H1 (cell line): Measurements from ENCODE around the gene KCTD17. TPM values are rescaled to one million over a fixed set of nuclear protein-coding genes. Genes with fewer than 3 reads are reported as not detected.

Experiments used
- CTCF ChIA-PET: fragments of 300-600 bp; sonication (Branson Sonifier 250); formaldehyde crosslinking; loops from one replicate; lab custom pipeline; 2021; ENCODE audit not compliant: partially characterized antibody; lab: Charles Lee
- POLR2A ChIA-PET: fragments of 300-600 bp; sonication (Branson Sonifier 250); formaldehyde crosslinking; loops from one replicate; lab custom pipeline; 2021; ENCODE audit warnings: inconsistent platforms; ENCODE audit not compliant: partially characterized antibody; lab: Charles Lee
- DNase-seq, 2 experiments: peaks; one replicate each; pipeline versions ENCODE4 v3.0.0 to v3.0.0-alpha.2; 2010 to 2022; ENCODE audit warnings: low spot score in 2 of 2, low read depth in 1 of 2, mixed read lengths in 1 of 2
- FAIRE-seq: peaks from 2 replicates; lab custom pipeline; 2011; peaks lifted over from hg19 to GRCh38; lab: Jason Lieb, UNC
- H2AFZ ChIP-seq: 2 replicates; pipeline ENCODE4 v1.8.1; 2012; ENCODE audit warnings: low read length, inconsistent platforms
- H2AK5ac ChIP-seq: 2 replicates; pipeline ENCODE4 v1.6.1; 2013; ENCODE audit warnings: low read depth, low read length
- H2BK120ac ChIP-seq: replicated peaks from 2 replicates; pipeline ENCODE3; 2013; ENCODE audit warnings: low read depth, low read length, inconsistent platforms
- H2BK12ac ChIP-seq: 2 replicates; pipeline ENCODE4 v1.6.1; 2013; ENCODE audit warnings: low read depth, low read length
- H2BK15ac ChIP-seq: 2 replicates; pipeline ENCODE4 v1.6.1; 2013; ENCODE audit warnings: low read length
- H2BK20ac ChIP-seq: 2 replicates; pipeline ENCODE4 v1.6.1; 2013; ENCODE audit warnings: low read length
- H2BK5ac ChIP-seq: 2 replicates; pipeline ENCODE4 v1.6.1; 2013; ENCODE audit warnings: low read depth, low read length
- H3K14ac ChIP-seq: 2 replicates; pipeline ENCODE4 v1.6.1; 2013; ENCODE audit warnings: inconsistent platforms; ENCODE audit not compliant: insufficient read length
- H3K18ac ChIP-seq: 2 replicates; pipeline ENCODE4 v1.6.1; 2013; ENCODE audit warnings: low read length; ENCODE audit errors: extremely low read depth
- H3K23ac ChIP-seq: 2 replicates; pipeline ENCODE4 v1.6.1; 2013; ENCODE audit warnings: inconsistent platforms; ENCODE audit not compliant: insufficient read length
- H3K23me2 ChIP-seq: 2 replicates; pipeline ENCODE4 v1.6.1; 2013; ENCODE audit warnings: low read depth, low read length
- H3K27ac ChIP-seq: 2 replicates; pipeline ENCODE4 v1.6.1; 2011; ENCODE audit warnings: low read depth, low read length, inconsistent platforms
- H3K27me3 ChIP-seq, 4 experiments: replicated peaks in 1 of 4; 1 replicate in 1 of 4; 2 replicates in 3 of 4; pipeline versions ENCODE4 v1.6.1 to v1.8.1; 2011 to 2013; ENCODE audit warnings: low read length in 3 of 4, mild to moderate bottlenecking in 3 of 4, inconsistent platforms in 2 of 4, mixed read lengths in 2 of 4, moderate library complexity in 1 of 4; ENCODE audit not compliant: control insufficient read depth in 3 of 4, insufficient read depth in 3 of 4; ENCODE audit errors: extremely low read depth in 1 of 4
- H3K36me3 ChIP-seq, 4 experiments: 2 replicates each; pipeline versions ENCODE4 v1.6.1 to v1.8.1; 2011 to 2013; ENCODE audit warnings: mild to moderate bottlenecking in 4 of 4, low read length in 3 of 4, moderate library complexity in 2 of 4, control low read depth in 1 of 4, inconsistent platforms in 1 of 4; ENCODE audit not compliant: insufficient read depth in 4 of 4, control insufficient read depth in 2 of 4
- H3K4ac ChIP-seq: replicated peaks from 2 replicates; pipeline ENCODE3; 2013; ENCODE audit warnings: low read length, low read depth, mixed read lengths, inconsistent platforms; ENCODE audit not compliant: insufficient read length
- H3K4me1 ChIP-seq, 4 experiments: replicated peaks in 1 of 4; 1 replicate in 1 of 4; 2 replicates in 3 of 4; pipeline versions ENCODE4 v1.6.1 to v1.8.1; 2011 to 2013; ENCODE audit warnings: low read length in 3 of 4, inconsistent platforms in 2 of 4, mixed read lengths in 1 of 4; ENCODE audit not compliant: insufficient read depth in 4 of 4, control insufficient read depth in 3 of 4
- H3K4me2 ChIP-seq, 2 experiments: 2 replicates each; pipeline versions ENCODE4 v1.6.1 to v1.8.1; 2011 to 2013; ENCODE audit warnings: low read depth in 2 of 2, low read length in 2 of 2, control low read depth in 1 of 2, inconsistent platforms in 1 of 2, mild to moderate bottlenecking in 1 of 2; ENCODE audit not compliant: insufficient read depth in 1 of 2
- H3K4me3 ChIP-seq, 4 experiments: fragments of 200-600, 300-600 bp in 1 of 4; sonication (generic), shearing (Covaris generic), sonication (Bioruptor Twin) in 1 of 4; 2 replicates each; pipeline versions ENCODE4 v1.5.1 to v1.8.1; 2011 to 2016; ENCODE audit warnings: low read length in 4 of 4, low read depth in 3 of 4, control low read depth in 2 of 4, inconsistent platforms in 2 of 4, mild to moderate bottlenecking in 2 of 4, mixed read lengths in 1 of 4, moderate library complexity in 1 of 4; ENCODE audit not compliant: insufficient read depth in 2 of 4; ENCODE audit errors: extremely low read depth in 1 of 4
- H3K56ac ChIP-seq: replicated peaks from 2 replicates; pipeline ENCODE3; 2013; ENCODE audit warnings: low read depth, mild to moderate bottlenecking, mixed read lengths, low read length, inconsistent platforms; ENCODE audit not compliant: insufficient read length
- H3K79me1 ChIP-seq: 2 replicates; pipeline ENCODE4 v1.6.1; 2013; ENCODE audit warnings: low read depth, low read length, control low read depth
- H3K79me2 ChIP-seq, 2 experiments: 2 replicates each; pipeline versions ENCODE4 v1.6.1 to v1.8.1; 2012 to 2013; ENCODE audit warnings: low read length in 2 of 2, mild to moderate bottlenecking in 2 of 2, inconsistent platforms in 1 of 2; ENCODE audit not compliant: insufficient read depth in 2 of 2, control insufficient read depth in 1 of 2
- H3K9ac ChIP-seq, 4 experiments: replicated peaks in 1 of 4; 1 replicate in 1 of 4; 2 replicates in 3 of 4; pipeline versions ENCODE4 v1.6.1 to v1.8.1; 2011 to 2013; ENCODE audit warnings: low read depth in 3 of 4, low read length in 3 of 4, control low read depth in 2 of 4, mild to moderate bottlenecking in 2 of 4, moderate library complexity in 2 of 4, inconsistent platforms in 1 of 4; ENCODE audit errors: extremely low read depth in 1 of 4
- H3K9me3 ChIP-seq, 2 experiments: 2 replicates each; pipeline versions ENCODE4 v1.6.1 to v1.8.1; 2012 to 2013; ENCODE audit warnings: mild to moderate bottlenecking in 2 of 2, moderate library complexity in 2 of 2, control low read depth in 1 of 2, inconsistent platforms in 1 of 2, low read depth in 1 of 2, low read length in 1 of 2, mixed read lengths in 1 of 2; ENCODE audit not compliant: insufficient read depth in 2 of 2
- H4K20me1 ChIP-seq, 2 experiments: replicated peaks in 1 of 2; 2 replicates each; pipeline versions ENCODE3 to v1.8.1; 2011 to 2013; ENCODE audit warnings: inconsistent platforms in 2 of 2, low read length in 2 of 2, mild to moderate bottlenecking in 1 of 2; ENCODE audit not compliant: insufficient read depth in 2 of 2, control insufficient read depth in 1 of 2
- H4K5ac ChIP-seq: 2 replicates; pipeline ENCODE4 v1.6.1; 2013; ENCODE audit warnings: low read length, low read depth, mixed read lengths, inconsistent platforms; ENCODE audit not compliant: insufficient read length
- H4K8ac ChIP-seq: 2 replicates; pipeline ENCODE4 v1.8.0; 2013; ENCODE audit warnings: mild to moderate bottlenecking, moderate library complexity, low read length, inconsistent platforms; ENCODE audit not compliant: insufficient read depth; ENCODE audit errors: extremely low read depth
- H4K91ac ChIP-seq: replicated peaks from 2 replicates; pipeline ENCODE3; 2013; ENCODE audit warnings: low read length, mixed read lengths, inconsistent platforms; ENCODE audit not compliant: insufficient read length
- ASH2L ChIP-seq: fragments of 200-600, 300-600 bp; sonication (generic); IDR thresholded peaks from one replicate; pipeline ENCODE4 v1.7.1; 2017; ENCODE audit warnings: low read length
- CTBP2 ChIP-seq: IDR thresholded peaks from 2 replicates; pipeline ENCODE4 v1.7.0; 2011; ENCODE audit warnings: borderline replicate concordance, mild to moderate bottlenecking, moderate library complexity, mixed read lengths, low read length; ENCODE audit not compliant: insufficient read depth, insufficient read length
- EP300 ChIP-seq, 2 experiments: IDR thresholded peaks; 1 replicate in 1 of 2; 2 replicates in 1 of 2; pipeline ENCODE4 v1.6.1; 2011 to 2012; ENCODE audit warnings: low read depth in 2 of 2, low read length in 2 of 2, mild to moderate bottlenecking in 2 of 2, borderline replicate concordance in 1 of 2, inconsistent platforms in 1 of 2, moderate library complexity in 1 of 2
- HDAC6 ChIP-seq: IDR thresholded peaks from one replicate; pipeline ENCODE4 v1.7.1; 2012; ENCODE audit warnings: low read depth, mild to moderate bottlenecking, inconsistent platforms, low read length, moderate library complexity
- KDM5A ChIP-seq: fragments of 200-600 bp; IDR thresholded peaks from 2 replicates; pipeline ENCODE4 v1.7.1; 2012; ENCODE audit warnings: mild to moderate bottlenecking, low read length, inconsistent platforms, mixed read lengths
- MAFK ChIP-seq: IDR thresholded peaks from 2 replicates; pipeline ENCODE4 v1.6.1; 2012; ENCODE audit warnings: low read depth, mild to moderate bottlenecking, improper control_type of control experiment, low read length
- NRF1 ChIP-seq: IDR thresholded peaks from 2 replicates; pipeline ENCODE4 v1.6.1; 2011; ENCODE audit warnings: mild to moderate bottlenecking, low read depth, low read length, improper control_type of control experiment
- RFX5 ChIP-seq: IDR thresholded peaks from 2 replicates; pipeline ENCODE4 v1.6.1; 2011; ENCODE audit warnings: low read depth, low read length, improper control_type of control experiment, borderline replicate concordance
- SP1 ChIP-seq: IDR thresholded peaks from 2 replicates; pipeline ENCODE4 v1.6.1; 2011; ENCODE audit warnings: low read depth, low read length
- TAF1 ChIP-seq: IDR thresholded peaks from 2 replicates; pipeline ENCODE4 v1.6.1; 2011; ENCODE audit warnings: mild to moderate bottlenecking, low read depth, low read length
- USF2 ChIP-seq: IDR thresholded peaks from 2 replicates; pipeline ENCODE4 v1.6.1; 2011; ENCODE audit warnings: low read length, improper control_type of control experiment
- whole genome bisulfite sequencing, 2 experiments: shearing (Covaris generic) in 1 of 2; methylation state at CpG; one replicate each; pipeline versions ENCODE4 v1.1.6 to v1.1.7; 2013 to 2015; ENCODE audit warnings: low lambda C conversion rate in 2 of 2, mixed read lengths in 2 of 2, inconsistent platforms in 1 of 2, low coverage in 1 of 2, missing lambda C conversion rate in 1 of 2; ENCODE audit not compliant: insufficient replicate concordance in 2 of 2, insufficient coverage in 1 of 2, insufficient read length in 1 of 2; ENCODE audit errors: extremely low coverage in 1 of 2, missing lambda C conversion rate in 1 of 2; 5-methylcytosine and 5-hydroxymethylcytosine counted together
- polyA plus RNA-seq, 7 experiments: library from polyadenylated mRNA; depleted of rRNA in 3 of 7; stranded (reverse) in 5 of 7; unstranded in 2 of 7; fragments of >200 nt in 5 of 7; fragments of 200-250 nt in 2 of 7; gene quantifications; 1 replicate in 5 of 7; 2 replicates in 1 of 7; 4 replicates in 1 of 7; pipeline versions ENCODE4 v1.2.1 to v1.2.3, GENCODE V29; 2011 to 2013; ENCODE audit warnings: missing spikeins in 2 of 7, mixed read lengths in 2 of 7
- total RNA-seq: library from RNA; stranded (reverse); fragmentation: NEBNext Ultra II Directional; extraction: Animal tissue kit (Norgen Biotek cat#: 25700); gene quantifications from 2 replicates; pipeline ENCODE4 v1.2.1, GENCODE V29; 2021

The KCTD17 gene
- total and polyA plus RNA-seq, 2 of the 8 experiments (the other 6 are each of a cell fraction or from before 2014, with no cell fraction given): 39.4 to 44.0 TPM

GRCh38 chr22:37021710-37022482 lies 29.6 kb upstream of the KCTD17 start:
- no peak overlapping the region for H3K14ac ChIP-seq
- no peaks in the 10 kb centered on the region for H3K27me3 ChIP-seq
- no peak overlapping the region for H4K8ac ChIP-seq
- no peak overlapping the region for H2AFZ ChIP-seq
- H3K9ac ChIP-seq: no peak overlapping the region
- no peak overlapping the region for H2AK5ac ChIP-seq
- peaks cover 11% of the 10 kb centered on the region for H3K23me2 ChIP-seq
- H3K79me1 ChIP-seq: peaks cover 10% of the 10 kb centered on the region
- H3K27ac ChIP-seq: no peak overlapping the region
- H3K18ac ChIP-seq: no peak overlapping the region
- H3K56ac ChIP-seq: no peak overlapping the region
- H2BK20ac ChIP-seq: no peak overlapping the region
- no peak overlapping the region for H4K5ac ChIP-seq
- DNase-seq (peak in 1 of 2 experiments; percentile 75), FAIRE-seq (peak; percentile 32)
- no peak overlapping the region for H3K23ac ChIP-seq
- H3K79me2 ChIP-seq: peaks cover 0 to 25% of the 10 kb centered on the region in 2 experiments; a peak in 3 of 4 replicates
- H2BK5ac ChIP-seq: peak overlapping the region; percentile 16; the same call in 1 of the 2 replicates
- ChIA-PET POLR2A (interaction anchor here (0.9 to 1.2 kb wide), 3 partner anchors 22 to 239 kb away, joined by 3 to 6 read pairs (median 4); no protein-coding TSS in a partner anchor), CTCF (interaction anchor here (0.6 to 5.4 kb wide), 27 partner anchors 9 to 511 kb away, joined by 3 to 37 read pairs (median 4); a partner anchor contains a TSS)
- no peak overlapping the region for H3K4ac ChIP-seq
- H2BK15ac ChIP-seq: no peak overlapping the region
- no peak overlapping the region for H3K4me3 ChIP-seq
- peaks cover 0 to 16% (median 11%) of the 10 kb centered on the region in 4 experiments; a peak in 6 of 7 replicates for H3K4me1 ChIP-seq
- no peak overlapping the region for H2BK12ac ChIP-seq
- no peak overlapping the region for H3K4me2 ChIP-seq
- H3K9me3 ChIP-seq: no peaks in the 10 kb centered on the region
- H3K36me3 ChIP-seq: peaks cover 3 to 32% (median 18%) of the 10 kb centered on the region in 4 experiments; a peak in 7 of 8 replicates
- WGBS, 2 experiments: 75% methylated on average over 10 of the region's 13 CpGs; no CpG with 5 or more reads in 1 of the 2 experiments
- no peak overlapping the region for H2BK120ac ChIP-seq
- H4K91ac ChIP-seq: no peak overlapping the region
- peaks cover 13 to 34% of the 10 kb centered on the region in 2 experiments for H4K20me1 ChIP-seq
- no peak for TF ChIP-seq NRF1
- TF ChIP-seq EP300 (IDR thresholded peaks at IDR 0.05; ENCODE audit: borderline replicate concordance in 1 of 2, low read depth in 2 of 2, low read length in 2 of 2): no peak
- TF ChIP-seq MAFK: no peak
- no peak for TF ChIP-seq SP1
- TF ChIP-seq ASH2L: no peak
- no peak for TF ChIP-seq CTBP2
- TF ChIP-seq RFX5: no peak
- no peak for TF ChIP-seq TAF1
- no peak for TF ChIP-seq KDM5A
- TF ChIP-seq USF2: no peak
- TF ChIP-seq HDAC6: no peak
